ENCODE results near the gene TPST2. TPM values are rescaled to one million over a fixed set of nuclear protein-coding genes. Genes with fewer than 3 reads are reported as not detected.

Gene TPST2
- total RNA-seq, 1 experiment from 2014 or later = 50.1 TPM

DNA sequence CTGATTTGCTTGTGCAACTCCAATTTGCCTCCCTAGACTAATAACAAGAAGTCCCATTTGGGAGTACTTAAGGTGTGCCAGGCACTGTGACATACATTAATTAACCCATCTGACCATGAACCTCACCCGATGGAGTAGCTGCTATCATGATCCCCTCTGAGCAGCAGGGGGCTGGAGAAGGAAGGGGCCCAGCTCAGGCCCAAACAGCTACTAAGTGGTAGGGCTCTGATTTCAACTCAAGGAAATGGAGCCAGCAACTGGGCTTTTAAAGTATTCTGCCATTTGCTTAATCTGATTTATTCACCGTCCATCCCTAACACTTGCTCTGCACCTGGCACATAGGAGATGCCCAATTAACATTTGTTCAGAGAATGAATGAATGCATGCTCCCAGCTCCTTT is 26.7 kb upstream of the TPST2 start:
- H3K18ac ChIP-seq (ENCODE audit: insufficient read length, low read depth, low read length) = no peak overlapping the region
- TF ChIP-seq, protein P1, sequence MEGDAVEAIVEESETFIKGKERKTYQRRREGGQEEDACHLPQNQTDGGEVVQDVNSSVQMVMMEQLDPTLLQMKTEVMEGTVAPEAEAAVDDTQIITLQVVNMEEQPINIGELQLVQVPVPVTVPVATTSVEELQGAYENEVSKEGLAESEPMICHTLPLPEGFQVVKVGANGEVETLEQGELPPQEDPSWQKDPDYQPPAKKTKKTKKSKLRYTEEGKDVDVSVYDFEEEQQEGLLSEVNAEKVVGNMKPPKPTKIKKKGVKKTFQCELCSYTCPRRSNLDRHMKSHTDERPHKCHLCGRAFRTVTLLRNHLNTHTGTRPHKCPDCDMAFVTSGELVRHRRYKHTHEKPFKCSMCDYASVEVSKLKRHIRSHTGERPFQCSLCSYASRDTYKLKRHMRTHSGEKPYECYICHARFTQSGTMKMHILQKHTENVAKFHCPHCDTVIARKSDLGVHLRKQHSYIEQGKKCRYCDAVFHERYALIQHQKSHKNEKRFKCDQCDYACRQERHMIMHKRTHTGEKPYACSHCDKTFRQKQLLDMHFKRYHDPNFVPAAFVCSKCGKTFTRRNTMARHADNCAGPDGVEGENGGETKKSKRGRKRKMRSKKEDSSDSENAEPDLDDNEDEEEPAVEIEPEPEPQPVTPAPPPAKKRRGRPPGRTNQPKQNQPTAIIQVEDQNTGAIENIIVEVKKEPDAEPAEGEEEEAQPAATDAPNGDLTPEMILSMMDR (conservative IDR thresholded peaks at IDR 0.05) = no peak
- H3K9ac ChIP-seq (ENCODE audit: extremely low read depth, insufficient read length, low read length) = no peak overlapping the region
- no peak overlapping the region for H3K56ac ChIP-seq (ENCODE audit: insufficient read length, low read depth, low read length)
- no peak overlapping the region for H2AFZ ChIP-seq (ENCODE audit: low read length)
- Mint-ChIP-seq H3K27me3 (ENCODE audit: low read depth) (peaks cover 66% of the 10 kb centered on the region), H3K4me1 (peaks cover 66 to 78% of the 10 kb centered on the region in 2 experiments), H3K27ac (peak overlapping the region; percentile 56 to 91 (median 73); a peak in 5 of 7 replicates), H3K4me3 (peak overlapping the region in 1 of 2 experiments; percentile 61; a peak in 3 of 5 replicates), H3K36me3 (ENCODE audit: insufficient read depth in 1 of 3, low read depth in 3 of 3) (no peaks in the 10 kb centered on the region; a peak in 1 of 7 replicates), H3K9me3 (peaks cover 0 to 2% of the 10 kb centered on the region in 2 experiments; a peak in 1 of 5 replicates)
- no peak overlapping the region for H2AK5ac ChIP-seq (ENCODE audit: insufficient read length, low read length)
- H3K27me3 ChIP-seq (ENCODE audit: insufficient read depth, low read length) = peaks cover 6% of the 10 kb centered on the region; the same call in 1 of the 2 replicates
- H3K27ac ChIP-seq (ENCODE audit: insufficient read length, low read depth, low read length) = no peak overlapping the region
- no peak overlapping the region for H4K5ac ChIP-seq (ENCODE audit: insufficient read length, low read depth, low read length)
- H3K79me1 ChIP-seq (ENCODE audit: insufficient read depth, low read depth, low read length, poor library complexity, severe bottlenecking) = no peaks in the 10 kb centered on the region
- H2BK20ac ChIP-seq (ENCODE audit: low read depth, low read length, poor library complexity, severe bottlenecking) = no peak overlapping the region
- no peak overlapping the region for H2BK5ac ChIP-seq (ENCODE audit: insufficient read length, low read length)
- no peaks in the 10 kb centered on the region for H4K20me1 ChIP-seq (ENCODE audit: control insufficient read depth, insufficient read depth, insufficient read length)
- H2BK12ac ChIP-seq (ENCODE audit: insufficient read length, low read depth, low read length) = no peak overlapping the region
- no peak overlapping the region for H3K14ac ChIP-seq (ENCODE audit: insufficient read depth, low read length)
- no peak overlapping the region for H3K4me2 ChIP-seq (ENCODE audit: insufficient read depth, insufficient read length, low read length)
- no peaks in the 10 kb centered on the region for H3K9me3 ChIP-seq (ENCODE audit: control insufficient read depth, low read depth, low read length)
- no peak overlapping the region for H3K4ac ChIP-seq (ENCODE audit: low read depth, low read length)
- H3K23me2 ChIP-seq (ENCODE audit: insufficient read length, low read depth, low read length, poor library complexity, severe bottlenecking) = no peaks in the 10 kb centered on the region
- peaks cover 33% of the 10 kb centered on the region for H3K4me1 ChIP-seq (ENCODE audit: insufficient read depth, low read length)
- WGBS (ENCODE audit: extremely low coverage, insufficient read length, low lambda C conversion rate) = no CpG with 5 or more reads among the region's 2 CpGs
- no peak overlapping the region for H4K8ac ChIP-seq (replicated peaks; ENCODE audit: insufficient read length, low read depth, low read length)
- no peak overlapping the region for H3T11ph ChIP-seq (ENCODE audit: low read length)
- no peak overlapping the region for H2BK15ac ChIP-seq (ENCODE audit: low read depth, low read length)
- H3K23ac ChIP-seq (ENCODE audit: insufficient read length, low read depth, low read length) = no peak overlapping the region
- no peaks in the 10 kb centered on the region for H3K79me2 ChIP-seq (ENCODE audit: insufficient read depth, low read length)
- H2BK120ac ChIP-seq (ENCODE audit: low read depth, low read length, poor library complexity, severe bottlenecking) = no peak overlapping the region
- DNase-seq = no peak
- H4K91ac ChIP-seq (ENCODE audit: insufficient read length, low read depth, low read length) = no peak overlapping the region

All from H9 (cell line).